Lung (tissue), 12 donors: ENCODE data around the gene TBCD. TPM values are rescaled to one million over a fixed set of nuclear protein-coding genes. Genes with fewer than 3 reads are reported as not detected.

Experiments used
- ATAC-seq: fragments of 200-7000 bp; cut with Tn5 transposase; one replicate; pipeline ENCODE4 v1.9.1; 2020; ENCODE audit warnings: moderate number of reproducible peaks; ENCODE audit not compliant: insufficient read depth, low FRiP score
- DNase-seq, 3 donors: peaks; one replicate each; pipeline ENCODE4 v3.0.0-alpha.2; 2013 to 2017
- H3K27ac ChIP-seq, 2 donors: one replicate each; pipeline ENCODE4 v1.5.1; 2013; ENCODE audit warnings: mild to moderate bottlenecking in 2 of 2, moderate library complexity in 2 of 2, control low read depth in 1 of 2, inconsistent platforms in 1 of 2, low read depth in 1 of 2, low read length in 1 of 2
- H3K27me3 ChIP-seq, 3 donors: one replicate each; pipeline ENCODE4 v1.5.1; 2013; ENCODE audit warnings: low read length in 2 of 3; ENCODE audit not compliant: control insufficient read depth in 3 of 3, insufficient read depth in 3 of 3
- H3K36me3 ChIP-seq, 4 donors: one replicate each; pipeline ENCODE4 v1.5.1; 2013; ENCODE audit warnings: low read length in 4 of 4, mild to moderate bottlenecking in 1 of 4, moderate library complexity in 1 of 4; ENCODE audit not compliant: control insufficient read depth in 4 of 4, insufficient read depth in 4 of 4
- H3K4me1 ChIP-seq, 5 donors: one replicate each; pipeline ENCODE4 v1.5.1; 2013; ENCODE audit warnings: low read length in 5 of 5, mild to moderate bottlenecking in 2 of 5, moderate library complexity in 1 of 5; ENCODE audit not compliant: control insufficient read depth in 5 of 5, insufficient read depth in 5 of 5
- H3K4me3 ChIP-seq: one replicate; pipeline ENCODE4 v1.5.1; 2013; ENCODE audit warnings: mild to moderate bottlenecking, control low read depth, moderate library complexity
- H3K9ac ChIP-seq, 2 donors: one replicate each; pipeline ENCODE4 v1.5.1; 2013; ENCODE audit warnings: low read length in 2 of 2, control low read depth in 1 of 2; ENCODE audit not compliant: insufficient read depth in 1 of 2
- H3K9me3 ChIP-seq, 4 donors: one replicate each; pipeline ENCODE4 v1.5.1; 2013; ENCODE audit warnings: low read length in 3 of 4, mild to moderate bottlenecking in 1 of 4, moderate library complexity in 1 of 4; ENCODE audit not compliant: control insufficient read depth in 4 of 4, insufficient read depth in 3 of 4
- WGBS, 2 donors: extraction: QIAGEN DNeasy Blood & Tissue Kit; methylation state at CpG; one replicate each; pipeline ENCODE4 v1.1.7; 2013; 5-methylcytosine and 5-hydroxymethylcytosine counted together
- polyA plus RNA-seq, 2 donors: library from polyadenylated mRNA; stranded (reverse); fragments of 200-250 nt; gene quantifications; one replicate each; pipeline ENCODE4 v1.2.1, GENCODE V29; 2013
- total RNA-seq, 2 donors: library from RNA; depleted of rRNA in 1 of 2; stranded (reverse); fragments of >200 nt in 1 of 2; gene quantifications; one replicate each; pipeline ENCODE4 v1.2.1, GENCODE V29; 2014 to 2021
- TF ChIP-seq, protein P1 (sequence below): IDR thresholded peaks from 2 replicates; pipeline ENCODE4 v1.5.1; 2012; ENCODE audit warnings: mild to moderate bottlenecking; ENCODE audit errors: control extremely low read depth, extremely low read depth
- donor health status: control.
- donor health status: control.
- donor health status: Bipolar disorder and iron deficiency.
- donor health status: healthy.
- donor health status: DM: yes; HTN: yes; CAD: no.

TBCD gene
- total and polyA plus RNA-seq, 4 donors: 57.6 to 119 (median 90.3) TPM

DNA sequence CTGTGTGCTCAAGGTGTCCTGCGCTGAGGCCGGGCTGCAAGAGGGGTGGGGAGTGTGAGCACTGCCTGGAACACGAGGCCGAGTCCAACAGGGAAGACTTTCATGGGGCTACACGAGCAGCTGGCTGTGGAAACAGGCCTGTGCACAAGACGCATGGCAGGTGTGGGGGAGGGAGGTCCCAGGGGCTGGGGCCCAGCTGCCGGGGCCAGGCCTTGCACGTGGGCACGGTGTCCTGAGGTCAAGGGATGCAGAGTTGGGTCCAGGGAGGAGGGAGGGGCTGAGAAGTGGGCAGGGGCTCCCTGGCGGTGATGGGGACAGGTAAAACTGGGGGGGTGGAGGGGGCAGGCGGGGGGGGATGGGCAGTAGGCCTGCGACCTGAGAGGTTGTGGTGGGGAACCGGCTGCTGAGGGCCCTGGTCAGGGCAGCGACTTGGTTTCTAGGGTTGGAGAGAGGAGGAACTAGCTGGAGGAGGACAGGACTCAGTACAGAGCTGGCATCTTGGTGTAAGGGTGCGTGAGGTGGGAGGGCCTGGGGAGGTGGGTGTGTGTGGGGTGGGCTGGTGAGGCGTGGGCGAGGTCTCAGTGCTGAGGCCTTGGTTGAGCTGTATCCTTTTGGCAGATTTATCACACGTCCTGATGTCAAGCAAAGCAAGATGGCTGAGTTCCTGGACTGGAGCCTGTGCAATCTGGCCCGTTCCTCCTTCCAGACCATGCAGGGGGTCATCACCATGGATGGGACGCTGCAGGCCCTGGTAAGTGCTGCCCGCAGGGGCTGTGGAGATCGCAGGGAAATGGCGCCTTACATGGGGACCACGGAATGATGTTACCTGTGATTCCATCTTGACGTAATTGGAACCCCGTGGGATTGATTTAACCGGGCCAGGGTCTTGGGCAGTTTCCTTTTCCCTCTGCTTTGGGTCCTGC is 29.4 kb downstream of the TBCD start:
- H3K9ac ChIP-seq: no peak overlapping the region
- peaks cover 0 to 5% (median 0%) of the 10 kb centered on the region in 5 donors for H3K4me1 ChIP-seq
- no peaks in the 10 kb centered on the region for H3K27me3 ChIP-seq
- 86% methylated on average over 26 to 27 of the region's 27 CpGs for whole genome bisulfite sequencing, 2 donors
- no peak overlapping the region for H3K4me3 ChIP-seq
- H3K27ac ChIP-seq: no peak overlapping the region
- peaks cover 0 to 10% (median 4%) of the 10 kb centered on the region in 4 donors for H3K36me3 ChIP-seq
- TF ChIP-seq, protein P1, sequence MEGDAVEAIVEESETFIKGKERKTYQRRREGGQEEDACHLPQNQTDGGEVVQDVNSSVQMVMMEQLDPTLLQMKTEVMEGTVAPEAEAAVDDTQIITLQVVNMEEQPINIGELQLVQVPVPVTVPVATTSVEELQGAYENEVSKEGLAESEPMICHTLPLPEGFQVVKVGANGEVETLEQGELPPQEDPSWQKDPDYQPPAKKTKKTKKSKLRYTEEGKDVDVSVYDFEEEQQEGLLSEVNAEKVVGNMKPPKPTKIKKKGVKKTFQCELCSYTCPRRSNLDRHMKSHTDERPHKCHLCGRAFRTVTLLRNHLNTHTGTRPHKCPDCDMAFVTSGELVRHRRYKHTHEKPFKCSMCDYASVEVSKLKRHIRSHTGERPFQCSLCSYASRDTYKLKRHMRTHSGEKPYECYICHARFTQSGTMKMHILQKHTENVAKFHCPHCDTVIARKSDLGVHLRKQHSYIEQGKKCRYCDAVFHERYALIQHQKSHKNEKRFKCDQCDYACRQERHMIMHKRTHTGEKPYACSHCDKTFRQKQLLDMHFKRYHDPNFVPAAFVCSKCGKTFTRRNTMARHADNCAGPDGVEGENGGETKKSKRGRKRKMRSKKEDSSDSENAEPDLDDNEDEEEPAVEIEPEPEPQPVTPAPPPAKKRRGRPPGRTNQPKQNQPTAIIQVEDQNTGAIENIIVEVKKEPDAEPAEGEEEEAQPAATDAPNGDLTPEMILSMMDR: no peak
- DNase-seq (no peak), ATAC-seq (no peak)
- H3K9me3 ChIP-seq: no peaks in the 10 kb centered on the region

DNA sequence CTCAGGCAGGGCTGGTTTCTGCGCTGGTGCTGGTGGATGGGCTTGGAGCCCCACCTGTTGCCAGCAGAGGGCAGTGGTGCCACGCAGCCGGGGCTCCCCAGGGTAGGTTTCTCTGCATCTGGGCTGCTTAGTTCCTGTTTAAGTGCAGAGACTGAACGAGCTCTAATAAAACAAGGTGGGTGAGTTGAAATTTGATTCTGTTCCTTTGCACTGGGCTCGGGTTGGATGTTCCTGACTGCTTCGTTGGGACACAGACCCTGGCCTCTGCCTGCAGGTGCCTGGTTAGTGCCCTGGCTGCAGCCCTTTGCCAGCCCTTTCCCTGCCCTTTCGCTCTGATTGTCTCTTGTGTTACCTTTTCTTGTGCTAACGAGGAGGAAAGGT is 30.0 kb downstream of the TBCD start:
- H3K36me3 ChIP-seq: peaks cover 0 to 8% (median 4%) of the 10 kb centered on the region in 4 donors
- peak; percentile 97 for ATAC-seq
- TF ChIP-seq, protein P1: peak; percentile 94
- peak; percentile 84 to 87 (median 85) for DNase-seq
- no peaks in the 10 kb centered on the region for H3K27me3 ChIP-seq
- H3K9me3 ChIP-seq: no peaks in the 10 kb centered on the region
- peak overlapping the region in 1 of 2 donors; percentile 5 for H3K27ac ChIP-seq
- WGBS, 2 donors: 22 to 27% methylated on average over 8 of the region's 8 CpGs
- no peak overlapping the region for H3K4me3 ChIP-seq
- H3K9ac ChIP-seq: no peak overlapping the region
- H3K4me1 ChIP-seq: peaks cover 0 to 5% (median 0%) of the 10 kb centered on the region in 5 donors

DNA sequence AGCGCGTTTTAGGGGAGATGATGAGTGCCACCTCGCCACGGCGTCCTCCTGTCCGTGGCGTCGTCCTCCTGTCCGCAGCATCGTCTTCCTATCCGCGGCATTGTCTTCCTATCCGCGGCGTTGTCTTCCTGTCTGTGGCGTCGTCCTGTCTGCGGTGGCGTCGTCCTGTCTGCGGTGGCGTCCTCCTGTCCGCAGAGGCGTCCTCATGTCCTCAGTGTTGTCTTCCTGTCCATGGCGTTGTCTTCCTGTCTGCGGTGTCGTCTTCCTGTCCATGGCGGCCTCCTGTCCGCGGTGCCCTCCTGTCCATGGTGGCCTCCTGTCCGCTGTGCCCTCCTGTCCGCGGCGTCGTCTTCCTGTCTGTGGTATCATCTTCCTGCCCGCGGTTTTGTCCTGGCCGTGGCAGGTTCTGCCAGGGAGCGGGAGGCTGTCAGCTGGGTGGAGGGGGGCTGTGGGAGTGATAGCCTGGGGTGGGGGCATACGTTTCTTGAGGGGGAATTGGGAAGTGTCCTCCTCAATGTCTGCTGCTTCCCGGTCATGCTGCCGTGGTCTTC is 30.9 kb downstream of the TBCD start:
- Histone ChIP-seq H3K4me3 (no peak overlapping the region), H3K4me1 (peaks cover 0 to 5% (median 0%) of the 10 kb centered on the region in 5 donors), H3K27me3 (no peaks in the 10 kb centered on the region), H3K36me3 (peaks cover 0 to 8% (median 4%) of the 10 kb centered on the region in 4 donors), H3K9ac (no peak overlapping the region), H3K9me3 (no peaks in the 10 kb centered on the region), H3K27ac (peak overlapping the region in 1 of 2 donors; percentile 9)
- 49 to 63% methylated on average over 42 of the region's 42 CpGs for WGBS, 2 donors
- no peak for DNase-seq
- TF ChIP-seq, protein P1: no peak
- no peak for ATAC-seq
